OCI-LY7 (cell line): ENCODE measurements around the gene GOLT1A.

ENCODE experiments used
- CTCF ChIP-seq: fragments of 200-600 bp; sonication (generic); conservative IDR thresholded peaks from 2 replicates; pipeline ENCODE4 v1.5.1; 2014; ENCODE audit warnings: mild to moderate bottlenecking, antibody characterized with exemption, low read length, moderate library complexity, mixed read lengths
- EZH2phosphoT487 ChIP-seq: fragments of 200-600 bp; sonication (generic); IDR thresholded peaks from 2 replicates; pipeline ENCODE4 v1.6.1; 2018; ENCODE audit warnings: low read depth, borderline replicate concordance, mild to moderate bottlenecking, mixed run types, antibody characterized with exemption, low read length, moderate library complexity, mixed read lengths

GRCh38 chr1:204166219-204166618, 47.6 kb downstream of the GOLT1A start, which contains the start of gene REN:
- TF ChIP-seq CTCF (no peak), EZH2phosphoT487 (no peak)
